Thyroid gland (tissue), 4 donors: Measurements from ENCODE around the gene OR11G2. TPM values are rescaled to one million over a fixed set of nuclear protein-coding genes. Genes with fewer than 3 reads are reported as not detected.

Experiments
- DNase-seq, 2 donors: peaks; one replicate each; pipeline ENCODE4 v3.0.0-alpha.2; 2019
- H3K27ac ChIP-seq, 3 donors: fragments of 200-600 bp; sonication (generic); 1 replicate in 2 of 3; 2 replicates in 1 of 3; pipeline ENCODE4 v1.5.1; 2016 to 2019; ENCODE audit warnings: mild to moderate bottlenecking in 1 of 3, moderate library complexity in 1 of 3
- H3K27me3 ChIP-seq: fragments of 200-600 bp; sonication (generic); one replicate; pipeline ENCODE4 v1.5.1; 2019
- H3K36me3 ChIP-seq, 2 donors: fragments of 200-600 bp; sonication (generic); one replicate each; pipeline ENCODE4 v1.5.1; 2016 to 2019
- H3K4me1 ChIP-seq, 2 donors: fragments of 200-600 bp; sonication (generic); one replicate each; pipeline ENCODE4 v1.5.1; 2017 to 2019
- H3K4me3 ChIP-seq, 3 donors: fragments of 200-600 bp; sonication (generic); replicated peaks in 1 of 3; 1 replicate in 2 of 3; 2 replicates in 1 of 3; pipeline ENCODE4 v1.5.1; 2016; ENCODE audit warnings: mild to moderate bottlenecking in 1 of 3
- H3K9me3 ChIP-seq: fragments of 200-600 bp; sonication (generic); one replicate; pipeline ENCODE4 v1.5.1; 2017
- POLR2A ChIP-seq, 2 donors: fragments of 450-650 bp; IDR thresholded peaks; one replicate each; pipeline ENCODE4 v1.6.1; 2017; ENCODE audit warnings: antibody characterized with exemption in 2 of 2, mild to moderate bottlenecking in 2 of 2, moderate library complexity in 1 of 2
- WGBS, 2 donors: methylation state at CpG; one replicate each; pipeline ENCODE4 v1.1.5; 2017; 5-methylcytosine and 5-hydroxymethylcytosine counted together
- intact Hi-C: fragments of 100-400 bp; cut with DNase I; formaldehyde crosslinking; loops from one replicate; pipeline ENCODE4 v1.15.1; 2023
- total RNA-seq, 4 donors: library from RNA; depleted of rRNA; stranded (reverse); fragments of >200 nt; gene quantifications; one replicate each; pipeline ENCODE4 v1.2.3, GENCODE V29; 2016
- TF ChIP-seq, protein P1 (sequence below), 6 experiments: fragments of 200-600 bp in 3 of 6; fragments of 450-650 bp in 3 of 6; sonication (generic) in 3 of 6; IDR thresholded peaks; one replicate each; pipeline ENCODE4 v1.5.1; 2016 to 2019; ENCODE audit warnings: antibody characterized with exemption in 6 of 6, mild to moderate bottlenecking in 2 of 6, inconsistent platforms in 1 of 6, moderate library complexity in 1 of 6

The OR11G2 gene
- total RNA-seq, 4 donors from 2014 or later = not detected

DNA sequence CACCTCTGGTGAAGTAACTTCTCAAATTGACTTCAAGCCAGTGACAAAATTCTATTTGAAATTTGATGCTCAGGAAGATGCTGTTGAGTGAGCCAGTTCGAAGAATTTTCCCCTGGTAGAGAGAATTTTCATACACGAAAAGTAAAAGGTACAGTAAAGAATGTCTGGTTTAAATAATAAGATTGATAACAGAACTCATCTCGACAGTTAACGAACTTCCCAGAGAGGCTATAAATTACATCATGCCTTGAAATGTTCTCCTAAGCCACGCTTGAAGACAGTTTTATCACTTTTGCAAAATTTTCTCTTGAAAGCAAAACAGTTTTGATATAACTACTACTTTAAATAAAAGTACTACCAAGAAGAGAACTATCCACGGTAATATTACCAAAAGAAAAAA lies 14.4 kb upstream of the OR11G2 start:
- Histone ChIP-seq H3K9me3 (no peaks in the 10 kb centered on the region), H3K4me1 (no peaks in the 10 kb centered on the region), H3K4me3 (no peak overlapping the region), H3K27ac (no peak overlapping the region), H3K36me3 (no peaks in the 10 kb centered on the region), H3K27me3 (no peaks in the 10 kb centered on the region)
- TF ChIP-seq, protein P1, sequence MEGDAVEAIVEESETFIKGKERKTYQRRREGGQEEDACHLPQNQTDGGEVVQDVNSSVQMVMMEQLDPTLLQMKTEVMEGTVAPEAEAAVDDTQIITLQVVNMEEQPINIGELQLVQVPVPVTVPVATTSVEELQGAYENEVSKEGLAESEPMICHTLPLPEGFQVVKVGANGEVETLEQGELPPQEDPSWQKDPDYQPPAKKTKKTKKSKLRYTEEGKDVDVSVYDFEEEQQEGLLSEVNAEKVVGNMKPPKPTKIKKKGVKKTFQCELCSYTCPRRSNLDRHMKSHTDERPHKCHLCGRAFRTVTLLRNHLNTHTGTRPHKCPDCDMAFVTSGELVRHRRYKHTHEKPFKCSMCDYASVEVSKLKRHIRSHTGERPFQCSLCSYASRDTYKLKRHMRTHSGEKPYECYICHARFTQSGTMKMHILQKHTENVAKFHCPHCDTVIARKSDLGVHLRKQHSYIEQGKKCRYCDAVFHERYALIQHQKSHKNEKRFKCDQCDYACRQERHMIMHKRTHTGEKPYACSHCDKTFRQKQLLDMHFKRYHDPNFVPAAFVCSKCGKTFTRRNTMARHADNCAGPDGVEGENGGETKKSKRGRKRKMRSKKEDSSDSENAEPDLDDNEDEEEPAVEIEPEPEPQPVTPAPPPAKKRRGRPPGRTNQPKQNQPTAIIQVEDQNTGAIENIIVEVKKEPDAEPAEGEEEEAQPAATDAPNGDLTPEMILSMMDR (IDR thresholded peaks at IDR 0.05) = no peak
- TF ChIP-seq POLR2A (IDR thresholded peaks at IDR 0.05) = no peak
- intact Hi-C loops = no loop called here
- WGBS, 2 donors = 47 to 55% methylated on average over 6 of the region's 6 CpGs
- DNase-seq = no peak

DNA sequence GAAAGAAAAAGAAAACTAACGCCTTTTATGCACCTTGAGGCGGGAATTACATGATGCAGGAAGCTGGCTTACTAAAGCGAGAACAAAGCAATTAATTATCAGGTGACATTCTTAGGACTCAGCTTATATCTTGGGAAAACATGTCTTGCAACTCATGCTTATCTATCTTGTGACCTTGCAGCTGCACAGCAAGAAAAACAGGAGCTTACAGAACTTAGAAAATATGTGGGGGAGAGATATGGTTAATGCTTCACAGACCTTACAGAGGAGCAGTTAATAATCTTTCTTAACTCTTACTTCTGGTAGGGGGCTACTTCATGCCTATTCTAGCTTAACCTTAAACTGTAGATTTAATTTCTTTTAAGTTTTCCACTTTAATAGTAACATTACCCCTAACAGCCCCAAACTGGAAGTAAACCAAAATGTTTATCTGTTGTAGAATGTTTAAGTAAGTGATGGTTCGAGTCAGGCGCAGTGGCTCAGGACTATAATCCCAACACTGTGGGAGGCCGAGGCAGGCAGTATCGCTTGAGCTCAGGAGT lies 13.2 kb upstream of the OR11G2 start:
- H3K27me3 ChIP-seq = no peaks in the 10 kb centered on the region
- no peaks in the 10 kb centered on the region for H3K9me3 ChIP-seq
- H3K4me3 ChIP-seq = no peak overlapping the region
- H3K36me3 ChIP-seq = no peaks in the 10 kb centered on the region
- WGBS, 2 donors = 83 to 86% methylated on average over 7 of the region's 7 CpGs
- intact Hi-C loops = no loop called here
- H3K4me1 ChIP-seq = no peaks in the 10 kb centered on the region
- no peak for DNase-seq
- TF ChIP-seq, protein P1 (IDR thresholded peaks at IDR 0.05) = no peak
- TF ChIP-seq POLR2A (IDR thresholded peaks at IDR 0.05) = no peak
- no peak overlapping the region for H3K27ac ChIP-seq

DNA sequence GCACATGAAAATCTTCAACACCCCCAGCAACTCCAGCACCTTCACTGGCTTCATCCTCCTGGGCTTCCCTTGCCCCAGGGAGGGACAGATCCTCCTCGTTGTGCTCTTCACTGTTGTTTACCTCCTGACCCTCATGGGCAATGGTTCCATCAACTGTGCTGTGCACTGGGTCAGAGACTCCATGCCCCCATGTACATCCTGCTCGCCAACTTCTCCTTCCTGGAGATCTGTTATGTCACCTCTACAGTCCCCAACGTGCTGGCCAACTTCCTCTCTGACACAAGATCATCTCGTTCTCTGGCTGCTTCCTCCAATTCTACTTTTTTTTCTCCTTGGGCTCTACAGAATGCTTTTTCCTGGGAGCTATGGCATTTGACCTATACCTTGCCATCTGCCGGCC lies 11.5 kb upstream of the OR11G2 start:
- DNase-seq = no peak
- Histone ChIP-seq H3K9me3 (no peaks in the 10 kb centered on the region), H3K27ac (no peak overlapping the region), H3K36me3 (no peaks in the 10 kb centered on the region), H3K27me3 (no peaks in the 10 kb centered on the region), H3K4me3 (no peak overlapping the region), H3K4me1 (no peaks in the 10 kb centered on the region)
- 54 to 60% methylated on average over 5 of the region's 5 CpGs for WGBS, 2 donors
- TF ChIP-seq, protein P1 (IDR thresholded peaks at IDR 0.05) = no peak
- TF ChIP-seq POLR2A (IDR thresholded peaks at IDR 0.05) = no peak
- intact Hi-C loops = no loop called here

DNA sequence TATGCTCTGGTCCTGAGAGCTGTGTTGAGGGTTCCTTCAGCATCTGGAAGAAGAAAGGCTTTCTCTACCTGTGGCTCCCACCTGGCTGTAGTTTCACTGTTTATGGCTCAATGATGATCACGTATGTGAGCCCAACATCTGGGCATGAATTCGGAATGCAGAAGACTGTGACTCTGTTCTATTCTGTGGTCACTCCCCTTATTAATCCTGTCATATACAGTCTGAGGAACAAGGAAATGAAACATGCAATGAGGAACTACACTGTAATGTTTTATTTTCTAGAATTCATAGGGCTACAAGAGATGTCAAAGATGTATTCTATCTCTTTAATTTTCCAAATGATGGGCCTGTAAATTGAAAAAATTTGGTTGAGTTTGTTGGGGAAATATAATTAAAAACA lies 10.8 kb upstream of the OR11G2 start:
- intact Hi-C loops = no loop called here
- WGBS, 2 donors = 49 to 68% methylated on average over 2 of the region's 2 CpGs
- Histone ChIP-seq H3K36me3 (no peaks in the 10 kb centered on the region), H3K27ac (no peak overlapping the region), H3K4me3 (no peak overlapping the region), H3K9me3 (no peaks in the 10 kb centered on the region), H3K4me1 (no peaks in the 10 kb centered on the region), H3K27me3 (no peaks in the 10 kb centered on the region)
- DNase-seq = no peak
- TF ChIP-seq, protein P1 (IDR thresholded peaks at IDR 0.05) = no peak
- no peak for TF ChIP-seq POLR2A (IDR thresholded peaks at IDR 0.05)

DNA sequence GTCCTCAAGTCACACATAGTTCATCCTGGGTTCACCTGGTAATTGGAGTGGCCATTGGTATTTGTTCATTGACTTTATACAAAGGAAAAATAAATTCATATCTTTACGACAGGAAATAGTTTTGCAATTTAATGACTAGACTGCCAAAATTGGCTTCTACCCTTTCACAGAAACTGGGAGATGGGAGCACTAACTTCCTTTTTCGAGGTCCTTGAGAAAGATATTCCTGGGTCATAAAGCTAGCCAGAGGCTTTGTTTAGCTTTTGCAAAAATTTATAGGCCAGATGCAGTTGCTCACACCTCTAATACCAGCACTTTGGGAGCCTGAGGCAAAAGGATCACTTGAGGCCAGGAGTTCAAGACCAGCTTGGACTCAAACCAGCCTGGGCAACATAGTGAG lies 10.2 kb upstream of the OR11G2 start:
- H3K36me3 ChIP-seq = no peaks in the 10 kb centered on the region
- no peaks in the 10 kb centered on the region for H3K27me3 ChIP-seq
- intact Hi-C loops = no loop called here
- no peak overlapping the region for H3K27ac ChIP-seq
- DNase-seq = no peak
- 55 to 56% methylated on average over 2 of the region's 2 CpGs for WGBS, 2 donors
- TF ChIP-seq, protein P1 (IDR thresholded peaks at IDR 0.05) = no peak
- no peak for TF ChIP-seq POLR2A (IDR thresholded peaks at IDR 0.05)
- no peak overlapping the region for H3K4me3 ChIP-seq
- no peaks in the 10 kb centered on the region for H3K4me1 ChIP-seq
- no peaks in the 10 kb centered on the region for H3K9me3 ChIP-seq
